ENCODE results near the gene MLLT6.

DNA sequence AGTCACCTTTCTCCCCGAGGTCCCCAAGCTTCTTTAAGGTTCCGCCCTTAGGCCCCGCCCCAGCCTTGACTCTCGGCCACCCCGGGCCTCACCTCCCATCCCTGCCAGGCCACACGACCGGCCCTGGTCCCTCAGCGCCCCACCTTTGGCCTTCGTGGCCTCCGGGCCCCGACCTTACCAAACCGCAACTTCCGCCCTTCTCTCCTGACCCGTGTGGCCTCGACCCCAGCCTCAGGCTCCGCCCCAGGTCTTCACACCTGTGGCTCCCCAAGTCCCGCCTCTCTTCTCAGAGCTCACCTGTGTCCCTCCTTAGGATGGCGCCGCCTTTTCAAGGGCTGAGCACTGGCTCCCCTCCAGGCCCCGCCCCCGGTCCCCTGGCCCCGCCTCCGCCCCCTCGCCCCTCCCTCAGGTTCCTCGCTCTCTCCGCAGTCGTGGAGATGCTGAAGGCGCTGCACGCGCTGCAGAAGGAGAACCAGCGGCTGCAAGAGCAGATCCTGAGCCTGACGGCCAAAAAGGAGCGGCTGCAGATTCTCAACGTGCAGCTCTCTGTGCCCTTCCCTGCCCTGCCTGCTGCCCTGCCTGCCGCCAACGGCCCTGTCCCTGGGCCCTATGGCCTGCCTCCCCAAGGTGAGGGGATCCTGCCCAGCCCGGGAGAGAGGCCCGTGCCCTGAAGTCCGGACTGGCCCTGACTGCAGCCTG lies 15.0 kb downstream of the MLLT6 start:
- TF ChIP-seq POLR2A (IDR thresholded peaks at IDR 0.05; ENCODE audit: low read length) (no peak), NR3C1 (IDR thresholded peaks at IDR 0.05) (no peak), BHLHE40 (IDR thresholded peaks at IDR 0.05; ENCODE audit: low read depth, low read length) (no peak), EP300 (IDR thresholded peaks at IDR 0.05) (no peak), POLR2AphosphoS2 (conservative IDR thresholded peaks at IDR 0.05; ENCODE audit: low read length) (no peak), RARB (CRISPR knock-in tag; IDR thresholded peaks at IDR 0.05) (no peak), ESRRA (IDR thresholded peaks at IDR 0.05; ENCODE audit: borderline replicate concordance, low read length) (no peak)
- TF ChIP-seq, protein P1, sequence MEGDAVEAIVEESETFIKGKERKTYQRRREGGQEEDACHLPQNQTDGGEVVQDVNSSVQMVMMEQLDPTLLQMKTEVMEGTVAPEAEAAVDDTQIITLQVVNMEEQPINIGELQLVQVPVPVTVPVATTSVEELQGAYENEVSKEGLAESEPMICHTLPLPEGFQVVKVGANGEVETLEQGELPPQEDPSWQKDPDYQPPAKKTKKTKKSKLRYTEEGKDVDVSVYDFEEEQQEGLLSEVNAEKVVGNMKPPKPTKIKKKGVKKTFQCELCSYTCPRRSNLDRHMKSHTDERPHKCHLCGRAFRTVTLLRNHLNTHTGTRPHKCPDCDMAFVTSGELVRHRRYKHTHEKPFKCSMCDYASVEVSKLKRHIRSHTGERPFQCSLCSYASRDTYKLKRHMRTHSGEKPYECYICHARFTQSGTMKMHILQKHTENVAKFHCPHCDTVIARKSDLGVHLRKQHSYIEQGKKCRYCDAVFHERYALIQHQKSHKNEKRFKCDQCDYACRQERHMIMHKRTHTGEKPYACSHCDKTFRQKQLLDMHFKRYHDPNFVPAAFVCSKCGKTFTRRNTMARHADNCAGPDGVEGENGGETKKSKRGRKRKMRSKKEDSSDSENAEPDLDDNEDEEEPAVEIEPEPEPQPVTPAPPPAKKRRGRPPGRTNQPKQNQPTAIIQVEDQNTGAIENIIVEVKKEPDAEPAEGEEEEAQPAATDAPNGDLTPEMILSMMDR (IDR thresholded peaks at IDR 0.05): no peak

Measured in A549 (cell line).